Measurements from ENCODE around the gene ATF6. TPM values are rescaled to one million over a fixed set of nuclear protein-coding genes. Genes with fewer than 3 reads are reported as not detected.

The ATF6 gene
- total RNA-seq, 1 experiment from 2014 or later: 56.3 TPM

GRCh38 chr1:161781995-161782394 lies 15.9 kb downstream of the ATF6 start:
- peak overlapping the region; percentile 3 for H3K27ac Mint-ChIP-seq (ENCODE audit: low read depth, unreplicated experiment)
- H3K4me3 Mint-ChIP-seq (ENCODE audit: unreplicated experiment): no peak overlapping the region
- H3K9me3 Mint-ChIP-seq (ENCODE audit: unreplicated experiment): no peaks in the 10 kb centered on the region
- peaks cover 56% of the 10 kb centered on the region for H3K36me3 Mint-ChIP-seq (ENCODE audit: insufficient read depth, unreplicated experiment)
- ChIA-PET CTCF (interaction anchor here (0.6 to 3.8 kb wide), 3 partner anchors 10 to 275 kb away, joined by 3 to 27 read pairs (median 22); no protein-coding TSS in a partner anchor), POLR2A (no interaction called here)
- TF ChIP-seq CTCF (IDR thresholded peaks at IDR 0.05; ENCODE audit: unreplicated experiment): no peak
- H3K27me3 Mint-ChIP-seq (ENCODE audit: insufficient read depth, unreplicated experiment): no peaks in the 10 kb centered on the region
- intact Hi-C loops (cut with micrococcal nuclease): no loop called here
- no TSS peak for BruUV-seq (replicated peaks)
- DNase-seq (ENCODE audit: unreplicated experiment): no peak
- H3K4me1 Mint-ChIP-seq (ENCODE audit: insufficient read depth, unreplicated experiment): no peaks in the 10 kb centered on the region

GRCh38 chr1:161782886-161783285 lies 16.8 kb downstream of the ATF6 start:
- no peak overlapping the region for H3K4me3 Mint-ChIP-seq (ENCODE audit: unreplicated experiment)

GRCh38 chr1:161784968-161785367 lies 18.8 kb downstream of the ATF6 start:
- BruUV-seq (replicated peaks): no TSS peak
- CTCF ChIA-PET: interaction anchor here (0.5 to 3.8 kb wide), 8 partner anchors 7 to 270 kb away, joined by 3 to 27 read pairs (median 3); partner anchors contain the start of gene OLFML2B
- TF ChIP-seq CTCF (IDR thresholded peaks at IDR 0.05; ENCODE audit: unreplicated experiment): no peak

More at GRCh38 chr1:161782886-161783285, 16.8 kb downstream of the ATF6 start:
- DNase-seq (ENCODE audit: unreplicated experiment): no peak
- no peaks in the 10 kb centered on the region for H3K27me3 Mint-ChIP-seq (ENCODE audit: insufficient read depth, unreplicated experiment)
- H3K27ac Mint-ChIP-seq (ENCODE audit: low read depth, unreplicated experiment): no peak overlapping the region
- H3K36me3 Mint-ChIP-seq (ENCODE audit: insufficient read depth, unreplicated experiment): peaks cover 63% of the 10 kb centered on the region
- ChIA-PET CTCF (interaction anchor here (0.9 to 3.8 kb wide), 6 partner anchors 9 to 254 kb away, joined by 3 to 27 read pairs (median 4); no protein-coding TSS in a partner anchor), POLR2A (interaction anchor here (1.5 kb wide), 1 partner anchor 10 kb away, joined by 5 read pairs; no protein-coding TSS in a partner anchor)
- intact Hi-C loops (cut with micrococcal nuclease): no loop called here
- no peaks in the 10 kb centered on the region for H3K4me1 Mint-ChIP-seq (ENCODE audit: insufficient read depth, unreplicated experiment)
- no TSS peak for BruUV-seq (replicated peaks)
- no peaks in the 10 kb centered on the region for H3K9me3 Mint-ChIP-seq (ENCODE audit: unreplicated experiment)
- TF ChIP-seq CTCF (IDR thresholded peaks at IDR 0.05; ENCODE audit: unreplicated experiment): no peak

GRCh38 chr1:161787355-161787754 lies 21.2 kb downstream of the ATF6 start:
- BruUV-seq (replicated peaks): no TSS peak
- intact Hi-C loops (cut with micrococcal nuclease): no loop called here
- no peaks in the 10 kb centered on the region for H3K27me3 Mint-ChIP-seq (ENCODE audit: insufficient read depth, unreplicated experiment)
- H3K4me3 Mint-ChIP-seq (ENCODE audit: unreplicated experiment): no peak overlapping the region
- CTCF ChIA-PET: interaction anchor here (1.4 kb wide), 1 partner anchor 249 kb away, joined by 10 read pairs; no protein-coding TSS in a partner anchor
- H3K4me1 Mint-ChIP-seq (ENCODE audit: insufficient read depth, unreplicated experiment): peaks cover 11% of the 10 kb centered on the region
- H3K9me3 Mint-ChIP-seq (ENCODE audit: unreplicated experiment): no peaks in the 10 kb centered on the region
- POLR2A ChIA-PET: no interaction called here
- no peak for DNase-seq (ENCODE audit: unreplicated experiment)
- no peak for TF ChIP-seq CTCF (IDR thresholded peaks at IDR 0.05; ENCODE audit: unreplicated experiment)
- peak overlapping the region; percentile 8 for H3K27ac Mint-ChIP-seq (ENCODE audit: low read depth, unreplicated experiment)
- H3K36me3 Mint-ChIP-seq (ENCODE audit: insufficient read depth, unreplicated experiment): peaks cover 66% of the 10 kb centered on the region

More at GRCh38 chr1:161784968-161785367, 18.8 kb downstream of the ATF6 start:
- H3K27ac Mint-ChIP-seq (ENCODE audit: low read depth, unreplicated experiment): no peak overlapping the region
- POLR2A ChIA-PET: interaction anchor here (0.6 to 1.0 kb wide), 3 partner anchors 13 to 253 kb away, joined by 3 read pairs; no protein-coding TSS in a partner anchor
- H3K27me3 Mint-ChIP-seq (ENCODE audit: insufficient read depth, unreplicated experiment): no peaks in the 10 kb centered on the region
- no peaks in the 10 kb centered on the region for H3K4me1 Mint-ChIP-seq (ENCODE audit: insufficient read depth, unreplicated experiment)
- DNase-seq (ENCODE audit: unreplicated experiment): no peak
- H3K4me3 Mint-ChIP-seq (ENCODE audit: unreplicated experiment): no peak overlapping the region
- intact Hi-C loops (cut with micrococcal nuclease): no loop called here
- H3K9me3 Mint-ChIP-seq (ENCODE audit: unreplicated experiment): no peaks in the 10 kb centered on the region
- peaks cover 58% of the 10 kb centered on the region for H3K36me3 Mint-ChIP-seq (ENCODE audit: insufficient read depth, unreplicated experiment)
